T-helper 2 cell treated with Interferon-gamma antibody and Interleukin-4, amounts not matched to agents 100 ng/mL and 5 ng/mL, for 36 hours (primary cell): ENCODE measurements around the gene ELAVL1. TPM values are rescaled to one million over a fixed set of nuclear protein-coding genes. Genes with fewer than 3 reads are reported as not detected.
"Not testable (repeated sequence)": the region's sequence is repeated elsewhere in the genome, so short reads cannot be mapped to it uniquely, and the experiment has no call there.

Experiments used
- intact Hi-C: fragments of 100-400 bp; cut with micrococcal nuclease; formaldehyde crosslinking; loops from one replicate; pipeline ENCODE4 v1.15.1; 2023
- total RNA-seq: library from RNA; stranded (reverse); gene quantifications from 2 replicates; pipeline ENCODE4 v1.2.3, GENCODE V29; 2022

Gene ELAVL1
- total RNA-seq, 1 donor from 2014 or later = 129 TPM

DNA sequence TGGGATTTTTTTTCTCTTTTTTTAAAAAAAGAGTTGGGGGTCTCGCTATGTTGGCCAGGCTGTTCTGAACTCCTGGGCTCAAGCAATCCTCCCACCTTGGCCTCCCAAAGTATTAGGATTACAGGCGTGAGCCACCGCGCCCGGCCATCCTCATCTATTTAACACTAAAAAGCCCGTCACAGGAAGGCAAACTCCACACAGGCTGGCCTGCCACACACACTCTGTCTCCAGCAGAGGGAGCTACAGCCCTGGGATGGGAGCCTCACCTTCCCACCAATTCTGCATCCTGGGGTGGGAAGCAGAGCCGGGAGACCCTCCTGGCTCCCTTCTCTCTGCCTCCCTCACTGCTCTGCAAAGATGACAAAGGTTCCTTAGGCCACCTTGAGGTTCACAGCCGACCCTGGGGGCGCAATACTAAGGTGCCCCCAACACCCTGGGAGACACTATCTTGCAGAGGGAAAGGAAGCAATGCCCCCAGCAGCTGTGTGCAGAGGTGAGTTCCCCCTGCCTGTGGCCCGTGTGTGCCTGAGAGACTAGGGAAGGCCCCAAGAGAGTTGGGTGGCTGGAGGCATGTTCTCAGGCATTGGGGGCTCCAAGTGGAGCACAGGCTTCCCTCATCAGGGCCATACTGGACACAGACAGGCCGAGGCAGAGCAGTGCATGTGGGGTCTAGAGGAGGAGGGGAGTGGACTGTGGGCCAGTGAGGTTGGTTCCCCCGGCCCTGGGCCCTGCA, 34.6 kb downstream of the ELAVL1 start:
- intact Hi-C loops = no loop called here

DNA sequence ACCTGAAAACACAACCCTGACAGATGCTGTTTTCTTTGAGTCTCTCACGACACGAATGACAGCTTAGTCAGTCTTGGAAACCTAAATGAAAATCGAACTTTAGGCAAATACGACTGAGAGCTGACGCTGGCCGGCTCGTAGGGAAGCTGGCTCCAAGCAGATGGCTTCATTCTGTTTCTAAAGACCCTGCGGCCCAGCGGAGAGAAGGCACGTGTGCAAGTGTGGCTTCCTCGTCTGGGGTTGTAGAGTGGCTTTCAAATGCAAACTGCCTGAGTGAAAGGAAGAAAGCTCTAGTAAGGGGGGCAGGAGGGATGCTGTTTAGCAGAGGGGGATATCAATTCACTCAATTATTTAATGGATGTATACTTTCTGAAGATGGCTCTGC, 35.9 kb downstream of the ELAVL1 start:
- intact Hi-C loops = no loop called here

DNA sequence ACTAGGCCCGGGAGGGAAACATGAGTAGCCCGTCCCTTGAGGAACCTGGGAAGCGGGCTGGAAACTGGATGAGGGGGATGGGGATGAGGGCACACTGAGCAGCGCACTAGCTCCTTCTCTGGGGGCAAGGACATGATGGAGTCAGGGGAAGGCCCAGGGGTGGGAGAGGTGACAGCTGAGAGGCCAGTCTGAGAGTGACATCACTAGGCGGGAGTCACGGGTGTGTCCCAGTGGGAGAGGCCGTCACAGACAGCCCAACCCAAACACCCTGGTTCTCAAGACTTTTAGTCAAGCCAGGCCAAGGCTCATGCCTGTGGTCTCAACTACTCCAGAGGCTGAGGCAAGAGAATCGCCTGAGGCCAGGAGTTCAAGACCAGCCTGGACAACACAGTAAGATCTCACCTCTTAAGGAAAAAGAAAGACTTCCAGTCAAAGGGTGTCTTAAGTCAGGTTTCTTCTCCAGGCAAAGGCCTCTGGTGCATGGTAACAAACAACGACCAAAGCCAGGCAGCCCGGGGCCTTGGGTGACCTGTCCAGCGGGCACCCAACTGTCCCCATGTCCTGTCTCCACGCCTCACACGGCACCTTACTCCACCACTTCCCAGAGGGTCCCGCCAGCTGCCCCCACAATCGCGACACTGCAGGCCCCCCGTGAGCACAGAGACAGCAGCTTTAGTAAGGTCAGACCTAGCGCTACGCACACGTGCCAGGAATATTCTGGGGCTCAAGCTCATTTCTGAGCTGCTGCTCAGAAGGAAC, 36.5 kb downstream of the ELAVL1 start:
- intact Hi-C loops = no loop called here

DNA sequence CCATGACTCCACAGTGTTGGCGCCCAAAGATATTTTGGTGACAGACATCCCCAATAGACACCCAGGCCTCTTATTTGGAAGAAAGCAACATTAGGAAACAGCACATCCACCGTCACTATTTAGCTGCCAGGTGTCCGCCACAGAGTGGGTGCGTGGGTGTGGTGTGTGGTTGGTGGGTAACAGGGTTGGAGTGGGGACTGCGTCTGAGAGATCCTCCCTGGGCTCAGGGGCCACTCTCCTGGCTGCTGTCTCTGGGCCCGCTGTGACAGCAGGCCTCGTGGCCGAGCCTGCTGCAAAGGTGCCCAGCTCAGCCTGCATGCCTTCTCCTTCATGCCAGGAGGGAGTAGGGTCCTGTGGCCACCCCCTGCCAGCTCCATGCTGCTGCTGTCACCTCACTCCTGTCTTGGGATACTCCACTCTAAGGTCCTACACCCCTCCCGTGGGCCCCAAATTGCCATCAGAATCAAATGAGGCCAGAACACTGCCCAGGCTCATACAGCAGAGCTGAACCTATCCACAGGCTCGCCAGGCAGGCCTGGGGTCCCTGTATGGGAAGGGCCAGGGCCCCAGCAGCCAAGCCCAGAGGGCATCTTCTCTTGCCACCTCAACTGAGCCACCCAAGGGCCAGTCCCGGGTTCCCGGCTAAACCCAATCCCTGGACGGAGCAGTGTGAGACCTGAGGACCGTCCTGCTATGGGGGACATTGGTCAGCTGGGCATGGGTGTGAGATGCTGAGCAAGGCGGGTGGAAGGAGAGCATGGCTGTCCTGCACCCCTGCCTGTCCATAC, 37.2 kb downstream of the ELAVL1 start:
- intact Hi-C loops = no loop called here

DNA sequence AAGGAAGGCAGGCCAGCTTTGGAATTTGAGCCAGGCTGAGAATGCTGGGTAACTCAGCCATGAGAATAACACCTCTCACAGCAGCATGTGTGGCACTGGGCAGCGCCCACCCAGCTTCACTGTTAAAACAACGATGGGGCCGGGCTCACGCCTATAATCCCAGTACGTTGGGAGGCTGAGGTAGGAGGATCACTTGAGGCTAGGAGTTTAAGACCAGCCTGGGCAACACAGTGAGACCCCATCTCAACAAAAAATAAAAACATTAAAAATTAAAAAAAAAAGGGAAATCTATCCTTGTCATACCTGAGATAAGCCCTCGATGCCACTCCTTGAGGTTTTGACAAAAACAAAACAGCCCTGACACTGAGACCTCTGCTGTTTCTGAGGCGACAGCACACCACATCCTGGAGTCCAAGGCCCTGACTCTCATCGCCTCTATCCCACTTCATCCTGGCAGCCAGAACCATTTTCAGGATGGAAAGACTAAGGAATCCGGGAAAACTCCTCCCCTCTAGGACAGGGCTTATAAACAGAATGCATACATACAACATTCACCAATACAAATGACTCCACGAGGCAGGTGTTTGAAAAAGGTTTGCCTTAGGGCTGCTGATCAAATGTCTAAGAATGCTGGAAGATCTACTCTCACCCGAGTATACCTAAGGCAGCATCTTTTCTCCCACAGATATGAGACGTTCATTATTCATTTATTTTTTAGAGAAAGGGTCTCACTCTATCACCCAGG, 39.3 kb downstream of the ELAVL1 start:
- intact Hi-C loops = no loop called here

DNA sequence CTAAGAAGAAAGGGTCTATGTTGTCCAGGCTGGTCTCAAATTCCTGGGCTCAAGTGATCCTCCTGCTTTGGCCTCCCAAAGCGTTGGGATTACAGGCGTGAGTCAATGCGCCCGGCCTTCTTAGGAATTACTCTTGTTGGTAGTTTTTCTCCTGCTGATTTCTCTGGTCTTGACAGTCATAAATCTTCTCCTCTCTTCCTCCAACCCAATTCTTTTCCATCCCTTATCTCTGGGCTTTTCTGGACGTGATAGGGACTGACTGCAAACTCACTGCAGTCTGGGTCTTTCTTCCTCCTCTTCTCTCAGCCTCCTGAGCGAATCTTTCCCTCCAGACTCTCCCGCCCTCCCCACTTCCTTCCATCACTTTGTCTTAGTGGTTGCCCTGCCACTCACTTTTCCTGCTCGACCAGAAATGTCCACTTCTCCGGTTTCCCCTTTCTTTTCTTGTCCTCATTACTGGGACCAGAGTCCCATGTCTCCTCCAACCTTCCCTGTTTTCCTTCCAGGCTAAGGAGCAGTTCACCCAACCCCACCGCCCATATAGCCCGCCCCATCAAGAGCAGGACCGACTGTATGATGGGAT, 40.1 kb downstream of the ELAVL1 start:
- intact Hi-C loops = no loop called here

DNA sequence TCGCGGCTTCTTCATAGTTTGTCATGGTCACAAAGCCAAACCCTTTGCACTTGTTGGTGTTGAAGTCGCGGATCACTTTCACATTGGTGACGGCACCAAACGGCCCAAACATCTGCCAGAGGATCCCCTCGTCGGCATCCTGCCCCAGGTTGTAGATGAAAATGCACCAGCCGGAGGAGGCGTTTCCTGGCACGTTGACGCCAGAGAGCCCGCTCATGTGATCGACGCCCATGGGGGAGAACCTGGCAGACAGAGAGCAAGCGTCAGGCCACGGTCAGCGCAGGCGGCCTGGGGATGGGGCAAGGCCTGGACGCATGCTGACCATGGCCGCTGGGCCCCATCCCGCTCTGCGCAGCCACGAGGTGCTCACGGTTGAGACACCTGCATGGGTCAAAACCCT, 41.9 kb downstream of the ELAVL1 start:
- intact Hi-C loops = no loop called here

DNA sequence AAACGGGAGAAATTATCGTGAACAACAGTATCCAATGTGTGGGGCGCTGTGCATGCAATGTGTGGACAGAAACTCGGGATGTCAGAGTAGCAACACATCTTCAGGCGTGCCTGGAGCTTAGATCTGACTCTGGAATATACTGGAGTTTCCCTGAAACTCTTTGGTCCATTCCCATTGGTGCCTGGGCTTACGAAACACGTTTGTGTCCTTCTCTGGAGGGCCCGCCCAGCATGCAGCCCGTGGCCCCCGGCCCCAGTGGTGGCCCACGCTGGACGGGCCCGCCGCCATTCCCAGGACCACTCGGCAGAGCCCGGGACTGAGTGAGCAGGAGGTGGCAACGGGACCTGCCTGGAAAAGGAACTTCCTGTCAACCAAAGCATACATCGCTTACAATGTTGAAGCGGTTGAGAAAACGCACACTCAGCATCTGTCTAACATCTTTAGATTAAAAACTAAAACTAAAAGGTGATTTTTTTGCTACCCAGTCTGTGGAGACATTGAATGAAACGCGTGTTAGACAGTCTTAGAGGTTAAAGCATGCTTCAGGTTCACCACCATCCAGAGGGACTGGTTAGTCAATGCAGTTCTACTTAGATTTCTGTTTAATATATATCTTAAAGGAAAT, 42.7 kb downstream of the ELAVL1 start:
- intact Hi-C loops = no loop called here

DNA sequence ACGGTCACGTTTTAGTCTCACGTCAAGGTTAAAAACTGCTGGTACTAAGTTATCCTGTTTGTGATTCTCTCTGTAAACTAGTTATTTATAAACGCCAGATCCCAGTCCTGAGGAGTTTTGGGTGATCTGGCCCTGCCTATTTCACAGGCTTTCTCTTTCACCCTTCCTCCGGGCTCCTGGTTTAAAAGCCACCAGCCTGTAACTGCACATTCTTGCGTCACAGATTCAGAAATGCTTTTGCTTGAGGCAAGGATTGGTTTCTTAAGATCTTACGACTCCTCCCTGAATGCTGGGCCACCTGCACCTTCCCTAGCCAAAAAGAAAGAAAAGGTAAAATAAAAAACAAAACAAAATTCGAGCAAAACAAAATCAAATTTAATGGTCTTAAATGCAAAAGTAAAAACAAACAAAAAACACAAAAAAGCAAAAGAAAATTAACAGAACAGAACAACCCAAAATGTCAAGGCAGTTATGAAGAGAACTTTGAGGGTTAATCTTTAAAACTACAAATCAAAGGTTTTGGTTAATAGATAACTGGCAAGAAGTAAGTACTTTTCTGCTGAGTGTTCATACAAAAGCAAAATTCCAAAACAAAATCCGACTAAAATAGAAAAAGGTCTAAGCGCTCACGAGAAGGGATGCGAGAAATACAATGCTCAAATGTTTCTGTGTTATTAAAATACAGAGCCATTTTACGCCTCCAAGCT, 43.4 kb downstream of the ELAVL1 start:
- intact Hi-C loops = no loop called here

DNA sequence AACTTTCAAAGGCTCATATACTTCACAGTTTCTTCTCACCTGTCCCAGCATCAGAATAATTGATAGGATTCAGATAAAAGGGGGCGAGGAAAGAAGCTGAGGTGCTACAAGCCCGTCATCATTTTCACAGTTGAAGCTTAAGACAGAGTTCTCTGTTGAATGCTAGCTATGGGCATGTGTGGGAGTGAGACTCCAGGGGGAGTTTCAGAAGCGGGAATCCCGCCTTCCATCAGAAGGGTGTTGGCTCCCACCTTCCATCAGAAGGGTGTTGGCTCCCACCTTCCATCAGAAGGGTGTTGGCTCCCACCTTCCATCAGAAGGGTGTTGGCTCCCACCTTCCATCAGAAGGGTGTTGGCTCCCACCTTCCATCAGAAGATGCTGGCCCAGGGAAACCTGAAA, 44.4 kb downstream of the ELAVL1 start:
- intact Hi-C loops = not testable (repeated sequence)

DNA sequence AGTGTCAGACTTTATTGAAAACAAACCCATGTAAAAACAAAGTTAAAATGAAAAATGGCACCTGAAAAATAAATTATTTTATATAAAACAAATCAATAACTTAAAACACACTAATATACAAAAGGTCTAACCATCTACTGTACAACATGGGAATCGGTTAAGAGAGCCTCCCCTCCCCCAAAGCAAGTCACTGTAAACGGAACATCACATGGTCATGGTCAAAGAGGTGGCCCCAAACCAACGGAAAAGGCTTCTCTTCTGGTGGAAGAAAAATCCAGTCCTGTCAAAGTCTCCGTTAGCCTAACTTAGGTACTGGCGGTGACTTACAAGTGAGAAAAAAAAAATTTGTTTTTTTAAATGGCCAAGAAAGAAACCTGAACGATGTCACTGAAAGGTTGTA, 46.2 kb downstream of the ELAVL1 start:
- intact Hi-C loops = no loop called here

DNA sequence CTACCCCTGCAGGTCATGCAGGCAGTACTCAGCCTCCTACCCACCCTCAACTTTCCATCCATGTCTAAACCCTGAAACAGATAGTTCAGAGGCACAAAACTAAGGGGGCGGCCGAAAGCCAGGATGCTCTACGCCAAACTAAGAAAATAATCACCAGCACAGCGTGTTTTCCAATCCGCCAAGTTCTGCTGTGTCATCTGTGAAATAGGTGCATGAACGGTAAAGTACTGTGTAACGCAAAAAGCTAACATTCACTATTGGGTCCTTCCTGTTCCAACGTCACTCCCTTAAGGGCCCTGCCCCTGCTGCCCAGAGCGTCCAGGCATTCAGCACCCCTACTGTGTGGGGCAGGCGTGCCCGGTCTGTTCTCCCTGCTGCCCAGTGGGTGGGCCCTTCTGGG, 49.7 kb downstream of the ELAVL1 start:
- intact Hi-C loops = no loop called here

DNA sequence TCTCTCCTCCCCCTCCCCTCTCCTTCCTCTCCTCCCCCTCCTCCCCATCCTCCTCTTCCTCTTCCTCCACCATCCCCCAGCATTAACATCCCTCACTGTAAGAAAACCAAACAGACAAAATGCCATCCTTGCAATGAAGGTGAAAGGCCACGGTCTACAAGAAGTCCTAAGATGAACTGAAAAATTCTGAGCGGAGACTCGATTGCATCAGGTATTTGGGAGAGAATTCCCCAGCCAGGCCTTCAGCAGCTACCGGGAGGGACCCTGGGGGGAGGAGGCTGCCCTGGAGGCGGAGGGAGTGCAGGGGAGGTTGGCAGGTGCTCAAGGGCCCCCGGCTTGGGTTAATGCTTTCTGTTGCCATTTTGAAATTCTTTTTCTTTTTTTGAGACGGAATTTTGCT, 51.9 kb downstream of the ELAVL1 start:
- intact Hi-C loops = no loop called here

DNA sequence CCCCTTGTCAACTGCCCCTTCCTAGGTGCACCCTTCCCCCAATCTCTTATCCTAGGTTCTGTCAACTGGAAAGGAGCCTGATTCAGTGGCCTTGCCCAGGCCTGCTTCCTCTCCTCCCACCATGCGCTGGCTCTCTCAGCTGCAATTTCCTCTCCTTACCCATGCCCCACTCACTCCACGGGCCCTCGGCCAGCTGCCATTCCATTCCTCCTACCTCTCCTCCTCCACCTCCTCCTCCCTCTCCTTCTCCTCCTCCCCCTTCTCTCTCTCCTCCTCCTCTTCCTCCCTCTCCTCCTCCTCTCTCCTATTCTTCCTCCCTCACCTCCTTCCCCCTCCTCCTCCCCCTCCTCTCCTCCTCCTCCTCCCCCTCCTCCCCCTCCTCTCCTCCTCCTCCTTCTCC, 52.4 kb downstream of the ELAVL1 start:
- intact Hi-C loops = no loop called here

DNA sequence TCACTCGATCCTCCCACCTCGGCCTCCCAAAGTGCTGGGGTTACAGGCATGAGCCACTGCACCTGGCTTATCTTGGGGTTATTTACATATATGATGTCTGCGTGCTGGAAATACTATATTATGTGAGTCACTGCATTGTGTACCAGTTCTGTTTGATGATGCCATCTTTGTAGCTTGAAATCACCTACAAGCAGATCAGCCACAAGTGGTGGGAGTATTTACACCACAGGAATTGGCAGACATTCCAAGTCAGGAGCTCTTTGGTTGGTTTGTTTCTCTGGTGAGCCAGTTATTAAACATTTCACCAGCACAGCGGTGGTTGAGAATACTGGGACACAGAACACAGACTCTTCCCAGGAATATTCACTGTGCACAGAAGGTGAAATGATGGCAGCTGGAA, 57.5 kb downstream of the ELAVL1 start:
- intact Hi-C loops = no loop called here

DNA sequence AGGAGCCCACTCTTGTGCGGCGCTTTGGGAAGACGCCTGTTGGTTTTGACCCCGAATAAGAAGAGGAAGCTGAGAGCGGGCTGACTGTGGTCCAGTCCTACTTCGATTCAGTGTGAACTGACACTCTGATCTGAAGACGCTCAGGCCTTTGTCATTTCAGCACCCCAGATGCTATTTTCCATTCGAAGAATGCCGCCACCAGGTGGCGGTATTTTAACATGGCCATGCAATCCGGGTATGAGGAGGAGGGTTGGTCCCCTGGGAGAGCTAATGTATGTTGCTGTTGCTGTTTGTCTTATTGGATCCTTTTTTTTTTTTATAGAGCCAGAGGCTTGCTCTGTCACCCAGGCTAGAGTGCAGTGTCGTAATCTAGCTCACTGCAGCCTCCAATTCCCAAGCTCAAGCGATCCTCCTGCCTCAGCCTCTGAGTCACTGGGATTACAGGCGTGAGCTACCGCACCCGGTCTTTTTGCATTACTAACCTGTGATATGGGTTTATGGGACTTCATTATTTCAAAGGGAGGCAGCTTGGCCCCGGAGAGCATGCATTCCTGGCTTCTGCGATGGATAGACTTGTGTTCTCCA, 61.2 kb downstream of the ELAVL1 start:
- intact Hi-C loops = loop anchor here (1.0 kb wide), 2 partner anchors 58 to 309 kb away; no protein-coding TSS in a partner anchor

DNA sequence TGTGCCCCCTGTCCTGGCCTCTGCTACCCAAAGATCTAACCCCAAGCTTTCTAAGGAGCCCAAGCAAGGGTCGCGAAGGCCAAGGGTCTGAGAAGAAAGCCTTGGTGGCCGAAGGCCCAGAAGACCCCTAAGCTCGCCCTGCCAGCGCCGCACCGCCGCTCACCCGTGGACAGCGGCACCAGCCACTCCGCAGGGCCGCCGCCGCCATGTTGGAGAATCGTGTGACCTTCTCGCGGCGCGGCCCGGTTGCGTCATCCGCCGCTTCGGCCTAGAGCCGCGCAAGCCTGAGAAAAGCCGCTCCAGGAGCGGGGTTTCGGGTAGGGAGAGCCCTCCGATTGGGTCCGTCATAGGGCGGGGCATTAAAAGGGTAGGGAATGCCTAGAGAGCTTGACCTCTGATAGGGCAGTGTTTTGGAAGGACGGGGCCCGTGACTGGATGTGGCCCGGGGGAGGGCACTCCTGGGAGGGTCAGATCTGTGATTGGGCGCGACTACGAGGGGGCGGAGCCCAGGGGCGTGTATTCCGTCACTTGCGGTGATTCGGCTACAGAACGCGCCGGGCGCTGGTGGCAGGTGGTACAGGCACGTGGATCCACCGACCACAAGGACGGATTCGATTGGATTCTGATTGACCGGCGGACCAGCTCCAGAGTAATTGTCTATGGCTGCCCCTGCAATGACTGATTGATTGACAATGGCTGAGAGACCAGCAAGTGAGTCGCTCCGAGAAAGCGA, 61.8 kb downstream of the ELAVL1 start, which contains the start of gene TIMM44:
TIMM44 (minus strand) TSS at position 223 of the 733 bp plus-strand sequence; CDS start at position 208, 15 bp downstream.
- intact Hi-C loops = loop anchor here (1.0 to 2.0 kb wide), 7 partner anchors 23 to 447 kb away; partner anchors contain the start of genes MAP2K7, NDUFA7, RAB11B and RPS28

DNA sequence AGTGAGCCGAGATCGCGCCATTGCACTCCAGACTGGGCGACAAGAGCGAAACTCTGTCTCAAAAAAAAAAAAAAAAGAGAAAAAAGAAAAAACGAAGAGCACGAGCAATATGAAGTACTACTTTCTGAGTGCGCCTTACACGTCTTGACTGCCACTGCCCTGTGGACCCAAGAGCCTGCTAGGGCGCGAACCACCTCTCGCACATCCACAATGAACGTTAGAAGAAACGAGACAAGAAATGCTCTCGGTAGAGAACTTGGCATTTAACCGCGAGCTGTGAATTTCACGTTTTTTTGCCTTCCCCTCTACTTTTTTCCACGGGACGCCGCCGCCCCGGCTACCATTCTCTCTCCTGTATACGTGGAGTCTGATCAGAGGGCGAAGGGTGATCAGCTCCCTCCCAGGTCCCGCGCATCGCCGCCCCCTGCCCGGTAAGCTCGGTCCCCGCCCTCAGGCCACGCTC, 62.4 kb downstream of the ELAVL1 start:
- intact Hi-C loops = loop anchor here (1.0 to 2.0 kb wide), 5 partner anchors 23 to 448 kb away; partner anchors contain the start of genes MAP2K7, NDUFA7, RAB11B and RPS28
